Breast epithelium (tissue), 3 donors: ENCODE data around the gene NOL6.

Source experiments
- POLR2A ChIP-seq: fragments of 450-650 bp; IDR thresholded peaks from one replicate; pipeline ENCODE4 v1.6.1; 2016; ENCODE audit warnings: antibody characterized with exemption, mild to moderate bottlenecking, moderate library complexity
- POLR2AphosphoS5 ChIP-seq, 3 donors: sonication (generic); formaldehyde crosslinking; IDR thresholded peaks; one replicate each; pipeline ENCODE4 v1.6.1; 2017; ENCODE audit warnings: antibody characterized with exemption in 3 of 3
- TF ChIP-seq, protein P1 (sequence below), 3 donors: fragments of 450-650 bp; IDR thresholded peaks; one replicate each; pipeline ENCODE4 v1.5.1; 2016 to 2017; ENCODE audit warnings: antibody characterized with exemption in 3 of 3, mild to moderate bottlenecking in 3 of 3, moderate library complexity in 3 of 3

GRCh38 chr9:33436445-33436844 is 37.3 kb downstream of the NOL6 start:
- TF ChIP-seq, protein P1, sequence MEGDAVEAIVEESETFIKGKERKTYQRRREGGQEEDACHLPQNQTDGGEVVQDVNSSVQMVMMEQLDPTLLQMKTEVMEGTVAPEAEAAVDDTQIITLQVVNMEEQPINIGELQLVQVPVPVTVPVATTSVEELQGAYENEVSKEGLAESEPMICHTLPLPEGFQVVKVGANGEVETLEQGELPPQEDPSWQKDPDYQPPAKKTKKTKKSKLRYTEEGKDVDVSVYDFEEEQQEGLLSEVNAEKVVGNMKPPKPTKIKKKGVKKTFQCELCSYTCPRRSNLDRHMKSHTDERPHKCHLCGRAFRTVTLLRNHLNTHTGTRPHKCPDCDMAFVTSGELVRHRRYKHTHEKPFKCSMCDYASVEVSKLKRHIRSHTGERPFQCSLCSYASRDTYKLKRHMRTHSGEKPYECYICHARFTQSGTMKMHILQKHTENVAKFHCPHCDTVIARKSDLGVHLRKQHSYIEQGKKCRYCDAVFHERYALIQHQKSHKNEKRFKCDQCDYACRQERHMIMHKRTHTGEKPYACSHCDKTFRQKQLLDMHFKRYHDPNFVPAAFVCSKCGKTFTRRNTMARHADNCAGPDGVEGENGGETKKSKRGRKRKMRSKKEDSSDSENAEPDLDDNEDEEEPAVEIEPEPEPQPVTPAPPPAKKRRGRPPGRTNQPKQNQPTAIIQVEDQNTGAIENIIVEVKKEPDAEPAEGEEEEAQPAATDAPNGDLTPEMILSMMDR (IDR thresholded peaks at IDR 0.05) = no peak
- TF ChIP-seq POLR2A (no peak), POLR2AphosphoS5 (IDR thresholded peaks at IDR 0.05) (no peak)
